Measurements from ENCODE around the gene KLHL3. TPM values are rescaled to one million over a fixed set of nuclear protein-coding genes. Genes with fewer than 3 reads are reported as not detected.

The KLHL3 gene
- total and polyA plus RNA-seq, 9 of the 15 experiments (the other 6 are each of a cell fraction or from before 2014, with no cell fraction given), result under 0.01 to 1.5 (median 0.22) TPM

GRCh38 chr5:137778772-137779564, 43.1 kb upstream of the KLHL3 start (continued):
- TF ChIP-seq, protein P1, sequence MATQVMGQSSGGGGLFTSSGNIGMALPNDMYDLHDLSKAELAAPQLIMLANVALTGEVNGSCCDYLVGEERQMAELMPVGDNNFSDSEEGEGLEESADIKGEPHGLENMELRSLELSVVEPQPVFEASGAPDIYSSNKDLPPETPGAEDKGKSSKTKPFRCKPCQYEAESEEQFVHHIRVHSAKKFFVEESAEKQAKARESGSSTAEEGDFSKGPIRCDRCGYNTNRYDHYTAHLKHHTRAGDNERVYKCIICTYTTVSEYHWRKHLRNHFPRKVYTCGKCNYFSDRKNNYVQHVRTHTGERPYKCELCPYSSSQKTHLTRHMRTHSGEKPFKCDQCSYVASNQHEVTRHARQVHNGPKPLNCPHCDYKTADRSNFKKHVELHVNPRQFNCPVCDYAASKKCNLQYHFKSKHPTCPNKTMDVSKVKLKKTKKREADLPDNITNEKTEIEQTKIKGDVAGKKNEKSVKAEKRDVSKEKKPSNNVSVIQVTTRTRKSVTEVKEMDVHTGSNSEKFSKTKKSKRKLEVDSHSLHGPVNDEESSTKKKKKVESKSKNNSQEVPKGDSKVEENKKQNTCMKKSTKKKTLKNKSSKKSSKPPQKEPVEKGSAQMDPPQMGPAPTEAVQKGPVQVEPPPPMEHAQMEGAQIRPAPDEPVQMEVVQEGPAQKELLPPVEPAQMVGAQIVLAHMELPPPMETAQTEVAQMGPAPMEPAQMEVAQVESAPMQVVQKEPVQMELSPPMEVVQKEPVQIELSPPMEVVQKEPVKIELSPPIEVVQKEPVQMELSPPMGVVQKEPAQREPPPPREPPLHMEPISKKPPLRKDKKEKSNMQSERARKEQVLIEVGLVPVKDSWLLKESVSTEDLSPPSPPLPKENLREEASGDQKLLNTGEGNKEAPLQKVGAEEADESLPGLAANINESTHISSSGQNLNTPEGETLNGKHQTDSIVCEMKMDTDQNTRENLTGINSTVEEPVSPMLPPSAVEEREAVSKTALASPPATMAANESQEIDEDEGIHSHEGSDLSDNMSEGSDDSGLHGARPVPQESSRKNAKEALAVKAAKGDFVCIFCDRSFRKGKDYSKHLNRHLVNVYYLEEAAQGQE (IDR thresholded peaks at IDR 0.05; ENCODE audit: borderline replicate concordance), result peak; percentile 29; the same call in 1 of the 2 replicates
- TF ChIP-seq, protein P1 (CRISPR knock-in tag; IDR thresholded peaks at IDR 0.05; ENCODE audit: low read depth), result no peak
- TF ChIP-seq RBBP5 (IDR thresholded peaks at IDR 0.05; ENCODE audit: borderline replicate concordance, insufficient read depth, low read length, poor library complexity, severe bottlenecking) (no peak), ZNF347 (CRISPR knock-in tag; IDR thresholded peaks at IDR 0.05; ENCODE audit: low read depth) (no peak), OTX1 (CRISPR knock-in tag; IDR thresholded peaks at IDR 0.05) (no peak), ATF1 (CRISPR knock-in tag; IDR thresholded peaks at IDR 0.05) (no peak), ATF1 (tag; IDR thresholded peaks at IDR 0.05) (no peak), EWSR1 (IDR thresholded peaks at IDR 0.05; ENCODE audit: borderline replicate concordance, low read depth, partially characterized antibody) (no peak), CAMTA2 (CRISPR knock-in tag; conservative IDR thresholded peaks at IDR 0.05) (no peak), DLX4 (CRISPR knock-in tag; IDR thresholded peaks at IDR 0.05) (no peak), PURB (CRISPR knock-in tag; IDR thresholded peaks at IDR 0.05; ENCODE audit: low read depth) (no peak), SMC3 (conservative IDR thresholded peaks at IDR 0.05; ENCODE audit: insufficient read depth, low read depth, low read length) (peak; percentile 46; the same call in 1 of the 2 replicates)
- TF ChIP-seq, protein P2, sequence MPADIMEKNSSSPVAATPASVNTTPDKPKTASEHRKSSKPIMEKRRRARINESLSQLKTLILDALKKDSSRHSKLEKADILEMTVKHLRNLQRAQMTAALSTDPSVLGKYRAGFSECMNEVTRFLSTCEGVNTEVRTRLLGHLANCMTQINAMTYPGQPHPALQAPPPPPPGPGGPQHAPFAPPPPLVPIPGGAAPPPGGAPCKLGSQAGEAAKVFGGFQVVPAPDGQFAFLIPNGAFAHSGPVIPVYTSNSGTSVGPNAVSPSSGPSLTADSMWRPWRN (IDR thresholded peaks at IDR 0.05; ENCODE audit: low read depth), result no peak
- TF ChIP-seq, protein P3, sequence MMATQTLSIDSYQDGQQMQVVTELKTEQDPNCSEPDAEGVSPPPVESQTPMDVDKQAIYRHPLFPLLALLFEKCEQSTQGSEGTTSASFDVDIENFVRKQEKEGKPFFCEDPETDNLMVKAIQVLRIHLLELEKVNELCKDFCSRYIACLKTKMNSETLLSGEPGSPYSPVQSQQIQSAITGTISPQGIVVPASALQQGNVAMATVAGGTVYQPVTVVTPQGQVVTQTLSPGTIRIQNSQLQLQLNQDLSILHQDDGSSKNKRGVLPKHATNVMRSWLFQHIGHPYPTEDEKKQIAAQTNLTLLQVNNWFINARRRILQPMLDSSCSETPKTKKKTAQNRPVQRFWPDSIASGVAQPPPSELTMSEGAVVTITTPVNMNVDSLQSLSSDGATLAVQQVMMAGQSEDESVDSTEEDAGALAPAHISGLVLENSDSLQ (IDR thresholded peaks at IDR 0.05), result peak; percentile 79
- TF ChIP-seq, protein P4, sequence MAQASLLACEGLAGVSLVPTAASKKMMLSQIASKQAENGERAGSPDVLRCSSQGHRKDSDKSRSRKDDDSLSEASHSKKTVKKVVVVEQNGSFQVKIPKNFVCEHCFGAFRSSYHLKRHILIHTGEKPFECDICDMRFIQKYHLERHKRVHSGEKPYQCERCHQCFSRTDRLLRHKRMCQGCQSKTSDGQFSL (CRISPR knock-in tag; IDR thresholded peaks at IDR 0.05), result no peak
- TF ChIP-seq, protein P4 (tag; IDR thresholded peaks at IDR 0.05), result no peak
